HepG2 (cell line): ENCODE results near the gene BEST2. TPM values are rescaled to one million over a fixed set of nuclear protein-coding genes. Genes with fewer than 3 reads are reported as not detected.

Experiments used
- FOXA3 ChIP-seq: IDR thresholded peaks from 2 replicates; pipeline ENCODE4 v1.6.1; 2016; ENCODE audit warnings: missing genetic modification reagents, missing compliant biosample characterization
- MBD4 ChIP-seq: IDR thresholded peaks from 2 replicates; pipeline ENCODE4 v1.6.1; 2012; ENCODE audit warnings: low read length, inconsistent platforms, borderline replicate concordance
- NAIF1 ChIP-seq: sonication (generic); formaldehyde crosslinking; IDR thresholded peaks from 2 replicates; pipeline ENCODE4 v1.5.0; 2020; ENCODE audit warnings: mild to moderate bottlenecking, missing genetic modification reagents, borderline replicate concordance
- PAX8 ChIP-seq: sonication (generic); formaldehyde crosslinking; IDR thresholded peaks from 2 replicates; pipeline ENCODE4 v1.8.0; 2022; ENCODE audit warnings: mild to moderate bottlenecking, missing genetic modification reagents, borderline replicate concordance
- STAG1 ChIP-seq: sonication (generic); formaldehyde crosslinking; IDR thresholded peaks from 2 replicates; pipeline ENCODE4 v1.4.0; 2020; ENCODE audit warnings: missing genetic modification reagents
- TIGD3 ChIP-seq: sonication (generic); formaldehyde crosslinking; IDR thresholded peaks from 2 replicates; pipeline ENCODE4 v1.5.1; 2020; ENCODE audit warnings: mild to moderate bottlenecking, missing genetic modification reagents, borderline replicate concordance
- ZHX2 ChIP-seq, 2 experiments: sonication (generic) in 1 of 2; formaldehyde crosslinking in 1 of 2; IDR thresholded peaks; 2 replicates each; pipeline versions ENCODE4 v1.6.1 to v1.9.0; 2014 to 2022; ENCODE audit warnings: antibody characterized with exemption in 1 of 2, borderline replicate concordance in 1 of 2, inconsistent platforms in 1 of 2, low read depth in 1 of 2, missing genetic modification reagents in 1 of 2
- polyA plus RNA-seq, 8 experiments: library from polyadenylated mRNA; depleted of rRNA in 3 of 8; stranded (reverse) in 7 of 8; unstranded in 1 of 8; fragments of >200 nt; fragmentation: Illumina TruSeq in 4 of 8; extraction: Trizol in 4 of 8; gene quantifications; 2 replicates each; pipeline versions ENCODE4 v1.2.1 to v1.2.3, GENCODE V29; 2011 to 2016; ENCODE audit warnings: low read depth in 4 of 8, missing spikeins in 1 of 8, mixed read lengths in 1 of 8; ENCODE audit not compliant: insufficient read depth in 1 of 8
- total RNA-seq, 5 experiments: library from RNA; depleted of rRNA; stranded (reverse); fragments of >200 nt; fragmentation: Illumina TruSeq; extraction: Trizol; gene quantifications; 2 replicates each; pipeline ENCODE4 v1.2.3, GENCODE V29; 2016; ENCODE audit warnings: low read depth in 1 of 5
- TF ChIP-seq, protein P1 (sequence below): sonication (generic); formaldehyde crosslinking; IDR thresholded peaks from 2 replicates; pipeline ENCODE4 v1.4.0; 2020; ENCODE audit warnings: missing genetic modification reagents
- TF ChIP-seq, protein P2 (sequence below): sonication (generic); formaldehyde crosslinking; IDR thresholded peaks from 2 replicates; pipeline ENCODE4 v1.4.0; 2020; ENCODE audit warnings: missing genetic modification reagents, borderline replicate concordance
- TF ChIP-seq, protein P3 (sequence below): fragments of 450-650 bp; IDR thresholded peaks from 2 replicates; pipeline ENCODE4 v1.6.1; 2016

The BEST2 gene
- total and polyA plus RNA-seq, 2 of the 13 experiments (the other 11 are each of a cell fraction or from before 2014, with no cell fraction given) = not detected

- TF ChIP-seq MBD4 = no peak
- peak; percentile 23; the same call in 1 of the 2 replicates for TF ChIP-seq FOXA3
- TF ChIP-seq, protein P1, sequence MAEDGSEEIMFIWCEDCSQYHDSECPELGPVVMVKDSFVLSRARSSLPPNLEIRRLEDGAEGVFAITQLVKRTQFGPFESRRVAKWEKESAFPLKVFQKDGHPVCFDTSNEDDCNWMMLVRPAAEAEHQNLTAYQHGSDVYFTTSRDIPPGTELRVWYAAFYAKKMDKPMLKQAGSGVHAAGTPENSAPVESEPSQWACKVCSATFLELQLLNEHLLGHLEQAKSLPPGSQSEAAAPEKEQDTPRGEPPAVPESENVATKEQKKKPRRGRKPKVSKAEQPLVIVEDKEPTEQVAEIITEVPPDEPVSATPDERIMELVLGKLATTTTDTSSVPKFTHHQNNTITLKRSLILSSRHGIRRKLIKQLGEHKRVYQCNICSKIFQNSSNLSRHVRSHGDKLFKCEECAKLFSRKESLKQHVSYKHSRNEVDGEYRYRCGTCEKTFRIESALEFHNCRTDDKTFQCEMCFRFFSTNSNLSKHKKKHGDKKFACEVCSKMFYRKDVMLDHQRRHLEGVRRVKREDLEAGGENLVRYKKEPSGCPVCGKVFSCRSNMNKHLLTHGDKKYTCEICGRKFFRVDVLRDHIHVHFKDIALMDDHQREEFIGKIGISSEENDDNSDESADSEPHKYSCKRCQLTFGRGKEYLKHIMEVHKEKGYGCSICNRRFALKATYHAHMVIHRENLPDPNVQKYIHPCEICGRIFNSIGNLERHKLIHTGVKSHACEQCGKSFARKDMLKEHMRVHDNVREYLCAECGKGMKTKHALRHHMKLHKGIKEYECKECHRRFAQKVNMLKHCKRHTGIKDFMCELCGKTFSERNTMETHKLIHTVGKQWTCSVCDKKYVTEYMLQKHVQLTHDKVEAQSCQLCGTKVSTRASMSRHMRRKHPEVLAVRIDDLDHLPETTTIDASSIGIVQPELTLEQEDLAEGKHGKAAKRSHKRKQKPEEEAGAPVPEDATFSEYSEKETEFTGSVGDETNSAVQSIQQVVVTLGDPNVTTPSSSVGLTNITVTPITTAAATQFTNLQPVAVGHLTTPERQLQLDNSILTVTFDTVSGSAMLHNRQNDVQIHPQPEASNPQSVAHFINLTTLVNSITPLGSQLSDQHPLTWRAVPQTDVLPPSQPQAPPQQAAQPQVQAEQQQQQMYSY (CRISPR knock-in tag) = no peak
- 0 out of 2 replicates have a peak, but pooled peaks have one; percentile 20 for TF ChIP-seq ZHX2 (IDR thresholded peaks at IDR 0.05; ENCODE audit: low read depth)
- no peak for TF ChIP-seq ZHX2 (CRISPR knock-in tag; IDR thresholded peaks at IDR 0.05; ENCODE audit: borderline replicate concordance)
- no peak for TF ChIP-seq STAG1
- no peak; the same call in 1 of the 2 replicates for TF ChIP-seq NAIF1 (CRISPR knock-in tag)
- TF ChIP-seq PAX8 (CRISPR knock-in tag) = no peak; the same call in 1 of the 2 replicates
- TF ChIP-seq TIGD3 (CRISPR knock-in tag) = no peak; the same call in 1 of the 2 replicates
- TF ChIP-seq, protein P2, sequence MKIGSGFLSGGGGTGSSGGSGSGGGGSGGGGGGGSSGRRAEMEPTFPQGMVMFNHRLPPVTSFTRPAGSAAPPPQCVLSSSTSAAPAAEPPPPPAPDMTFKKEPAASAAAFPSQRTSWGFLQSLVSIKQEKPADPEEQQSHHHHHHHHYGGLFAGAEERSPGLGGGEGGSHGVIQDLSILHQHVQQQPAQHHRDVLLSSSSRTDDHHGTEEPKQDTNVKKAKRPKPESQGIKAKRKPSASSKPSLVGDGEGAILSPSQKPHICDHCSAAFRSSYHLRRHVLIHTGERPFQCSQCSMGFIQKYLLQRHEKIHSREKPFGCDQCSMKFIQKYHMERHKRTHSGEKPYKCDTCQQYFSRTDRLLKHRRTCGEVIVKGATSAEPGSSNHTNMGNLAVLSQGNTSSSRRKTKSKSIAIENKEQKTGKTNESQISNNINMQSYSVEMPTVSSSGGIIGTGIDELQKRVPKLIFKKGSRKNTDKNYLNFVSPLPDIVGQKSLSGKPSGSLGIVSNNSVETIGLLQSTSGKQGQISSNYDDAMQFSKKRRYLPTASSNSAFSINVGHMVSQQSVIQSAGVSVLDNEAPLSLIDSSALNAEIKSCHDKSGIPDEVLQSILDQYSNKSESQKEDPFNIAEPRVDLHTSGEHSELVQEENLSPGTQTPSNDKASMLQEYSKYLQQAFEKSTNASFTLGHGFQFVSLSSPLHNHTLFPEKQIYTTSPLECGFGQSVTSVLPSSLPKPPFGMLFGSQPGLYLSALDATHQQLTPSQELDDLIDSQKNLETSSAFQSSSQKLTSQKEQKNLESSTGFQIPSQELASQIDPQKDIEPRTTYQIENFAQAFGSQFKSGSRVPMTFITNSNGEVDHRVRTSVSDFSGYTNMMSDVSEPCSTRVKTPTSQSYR (CRISPR knock-in tag) = peak; percentile 89
- TF ChIP-seq, protein P3, sequence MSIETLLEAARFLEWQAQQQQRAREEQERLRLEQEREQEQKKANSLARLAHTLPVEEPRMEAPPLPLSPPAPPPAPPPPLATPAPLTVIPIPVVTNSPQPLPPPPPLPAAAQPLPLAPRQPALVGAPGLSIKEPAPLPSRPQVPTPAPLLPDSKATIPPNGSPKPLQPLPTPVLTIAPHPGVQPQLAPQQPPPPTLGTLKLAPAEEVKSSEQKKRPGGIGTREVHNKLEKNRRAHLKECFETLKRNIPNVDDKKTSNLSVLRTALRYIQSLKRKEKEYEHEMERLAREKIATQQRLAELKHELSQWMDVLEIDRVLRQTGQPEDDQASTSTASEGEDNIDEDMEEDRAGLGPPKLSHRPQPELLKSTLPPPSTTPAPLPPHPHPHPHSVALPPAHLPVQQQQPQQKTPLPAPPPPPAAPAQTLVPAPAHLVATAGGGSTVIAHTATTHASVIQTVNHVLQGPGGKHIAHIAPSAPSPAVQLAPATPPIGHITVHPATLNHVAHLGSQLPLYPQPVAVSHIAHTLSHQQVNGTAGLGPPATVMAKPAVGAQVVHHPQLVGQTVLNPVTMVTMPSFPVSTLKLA = no peak
Observed at GRCh38 chr19:12793290-12794195, 42.0 kb downstream of the BEST2 start (continued).
